HEK293T (cell line): Measurements from ENCODE around the gene TXLNA.

ENCODE experiments used
- BHLHE40 ChIP-seq: fragments of 450-650 bp; IDR thresholded peaks from 2 replicates; pipeline ENCODE4 v1.6.1; 2016; ENCODE audit warnings: mild to moderate bottlenecking, moderate library complexity, borderline replicate concordance
- ELF4 ChIP-seq: fragments of 450-650 bp; IDR thresholded peaks from 2 replicates; pipeline ENCODE4 v1.6.1; 2017; ENCODE audit warnings: antibody characterized with exemption
- FOXA1 ChIP-seq: fragments of 450-650 bp; IDR thresholded peaks from 2 replicates; pipeline ENCODE4 v1.6.1; 2016; ENCODE audit warnings: mild to moderate bottlenecking
- FOXK2 ChIP-seq: fragments of 450-650 bp; IDR thresholded peaks from 2 replicates; pipeline ENCODE4 v1.6.1; 2016; ENCODE audit warnings: mild to moderate bottlenecking
- FOXM1 ChIP-seq: fragments of 450-650 bp; IDR thresholded peaks from 2 replicates; pipeline ENCODE4 v1.6.1; 2017; ENCODE audit warnings: mild to moderate bottlenecking, borderline replicate concordance
- NFRKB ChIP-seq: fragments of 450-650 bp; IDR thresholded peaks from 2 replicates; pipeline ENCODE4 v1.6.1; 2016; ENCODE audit warnings: mild to moderate bottlenecking, moderate library complexity
- SP1 ChIP-seq: fragments of 450-650 bp; IDR thresholded peaks from 2 replicates; pipeline ENCODE4 v1.6.1; 2017
- SUZ12 ChIP-seq: fragments of 450-650 bp; IDR thresholded peaks from 2 replicates; pipeline ENCODE4 v1.6.1; 2016; ENCODE audit warnings: mild to moderate bottlenecking
- TARDBP ChIP-seq: fragments of 450-650 bp; IDR thresholded peaks from 2 replicates; pipeline ENCODE4 v1.6.1; 2016
- ZNF384 ChIP-seq: fragments of 450-650 bp; IDR thresholded peaks from 2 replicates; pipeline ENCODE4 v1.6.1; 2016
- TF ChIP-seq, protein P1 (sequence below): fragments of 450-650 bp; IDR thresholded peaks from 2 replicates; pipeline ENCODE4 v1.6.1; 2016

DNA sequence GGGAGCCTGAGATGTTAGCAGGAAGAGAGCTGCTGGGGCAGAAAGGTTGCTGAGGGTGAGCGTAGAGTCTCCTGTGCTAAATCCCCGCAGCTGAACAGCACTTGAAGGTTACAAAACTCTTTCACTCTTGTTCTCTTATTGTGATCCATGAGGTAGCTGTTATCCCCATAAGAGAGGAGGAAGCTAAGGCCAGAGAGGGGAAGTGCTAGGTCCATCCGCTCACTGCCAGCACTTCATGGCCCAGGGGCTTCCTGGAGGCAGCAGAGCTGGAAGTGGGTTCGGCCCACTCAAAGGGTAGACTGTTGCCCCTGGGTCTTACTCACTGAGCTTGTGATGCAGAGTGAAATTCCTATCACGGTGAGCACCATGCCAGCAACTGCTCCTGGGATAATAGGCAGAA is 37.1 kb downstream of the TXLNA start:
- TF ChIP-seq FOXM1 (no peak), SP1 (no peak), TARDBP (no peak), FOXA1 (no peak), BHLHE40 (no peak), NFRKB (no peak), SUZ12 (no peak), FOXK2 (no peak), ELF4 (no peak), ZNF384 (no peak)
- TF ChIP-seq, protein P1, sequence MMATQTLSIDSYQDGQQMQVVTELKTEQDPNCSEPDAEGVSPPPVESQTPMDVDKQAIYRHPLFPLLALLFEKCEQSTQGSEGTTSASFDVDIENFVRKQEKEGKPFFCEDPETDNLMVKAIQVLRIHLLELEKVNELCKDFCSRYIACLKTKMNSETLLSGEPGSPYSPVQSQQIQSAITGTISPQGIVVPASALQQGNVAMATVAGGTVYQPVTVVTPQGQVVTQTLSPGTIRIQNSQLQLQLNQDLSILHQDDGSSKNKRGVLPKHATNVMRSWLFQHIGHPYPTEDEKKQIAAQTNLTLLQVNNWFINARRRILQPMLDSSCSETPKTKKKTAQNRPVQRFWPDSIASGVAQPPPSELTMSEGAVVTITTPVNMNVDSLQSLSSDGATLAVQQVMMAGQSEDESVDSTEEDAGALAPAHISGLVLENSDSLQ, result no peak
